Nephron progenitor cell (in vitro differentiated cells): ENCODE results near the gene VTI1A.

Experiments
- DNase-seq: peaks from one replicate; pipeline ENCODE4 v3.0.0; 2021
- H3K27ac Mint-ChIP-seq: 2 replicates; pipeline ENCODE4 v1.8.0; 2021; ENCODE audit warnings: mild to moderate bottlenecking, moderate library complexity, mixed read lengths
- H3K27me3 Mint-ChIP-seq: 2 replicates; pipeline ENCODE4 v1.8.0; 2021; ENCODE audit warnings: mild to moderate bottlenecking, low read depth, mixed read lengths; ENCODE audit not compliant: poor library complexity
- H3K36me3 Mint-ChIP-seq: 2 replicates; pipeline ENCODE4 v1.8.0; 2021; ENCODE audit warnings: low read depth, mixed read lengths
- H3K4me1 Mint-ChIP-seq: 2 replicates; pipeline ENCODE4 v1.8.0; 2021; ENCODE audit warnings: mixed read lengths
- H3K4me3 Mint-ChIP-seq: 2 replicates; pipeline ENCODE4 v1.8.0; 2021; ENCODE audit warnings: mild to moderate bottlenecking, moderate library complexity, mixed read lengths
- H3K9me3 Mint-ChIP-seq: 2 replicates; pipeline ENCODE4 v1.8.0; 2021; ENCODE audit warnings: mild to moderate bottlenecking, moderate library complexity, mixed read lengths
- CTCF ChIP-seq: fragments of 200-600 bp; sonication (generic); IDR thresholded peaks from 2 replicates; pipeline ENCODE4 v1.5.0; 2021; ENCODE audit warnings: antibody characterized with exemption

VTI1A gene

GRCh38 chr10:112580267-112580666 lies 133.3 kb downstream of the VTI1A start:
- TF ChIP-seq CTCF, result no peak
- Mint-ChIP-seq H3K27ac (no peak overlapping the region), H3K36me3 (no peaks in the 10 kb centered on the region), H3K9me3 (no peaks in the 10 kb centered on the region), H3K4me3 (no peak overlapping the region), H3K27me3 (no peaks in the 10 kb centered on the region), H3K4me1 (no peaks in the 10 kb centered on the region)
- no peak for DNase-seq

- no peaks in the 10 kb centered on the region for H3K36me3 Mint-ChIP-seq
- H3K27me3 Mint-ChIP-seq, result no peaks in the 10 kb centered on the region
- no peaks in the 10 kb centered on the region for H3K4me1 Mint-ChIP-seq
- H3K4me3 Mint-ChIP-seq, result no peak overlapping the region
- no peak for TF ChIP-seq CTCF
- H3K27ac Mint-ChIP-seq, result no peak overlapping the region
- no peak for DNase-seq
- H3K9me3 Mint-ChIP-seq, result no peaks in the 10 kb centered on the region
Measured at GRCh38 chr10:112581921-112582320, 134.9 kb downstream of the VTI1A start.

- TF ChIP-seq CTCF, result no peak
- Mint-ChIP-seq H3K36me3 (no peaks in the 10 kb centered on the region), H3K27ac (no peak overlapping the region), H3K9me3 (no peaks in the 10 kb centered on the region), H3K4me3 (no peak overlapping the region), H3K4me1 (no peaks in the 10 kb centered on the region), H3K27me3 (no peaks in the 10 kb centered on the region)
- DNase-seq, result no peak
Measured at GRCh38 chr10:112583236-112583939, 136.4 kb downstream of the VTI1A start.

- H3K4me1 Mint-ChIP-seq, result no peaks in the 10 kb centered on the region
- no peak overlapping the region for H3K27ac Mint-ChIP-seq
- no peaks in the 10 kb centered on the region for H3K36me3 Mint-ChIP-seq
- H3K9me3 Mint-ChIP-seq, result no peaks in the 10 kb centered on the region
- DNase-seq, result no peak
- no peak overlapping the region for H3K4me3 Mint-ChIP-seq
- no peaks in the 10 kb centered on the region for H3K27me3 Mint-ChIP-seq
- no peak for TF ChIP-seq CTCF
Measured at GRCh38 chr10:112584276-112584675, 137.3 kb downstream of the VTI1A start.

- TF ChIP-seq CTCF, result no peak
- H3K4me1 Mint-ChIP-seq, result no peaks in the 10 kb centered on the region
- H3K4me3 Mint-ChIP-seq, result no peak overlapping the region
- no peaks in the 10 kb centered on the region for H3K36me3 Mint-ChIP-seq
- H3K9me3 Mint-ChIP-seq, result no peaks in the 10 kb centered on the region
- H3K27ac Mint-ChIP-seq, result no peak overlapping the region
- DNase-seq, result no peak
- no peaks in the 10 kb centered on the region for H3K27me3 Mint-ChIP-seq
Measured at GRCh38 chr10:112585126-112585525, 138.1 kb downstream of the VTI1A start.

GRCh38 chr10:112585960-112586359 lies 138.9 kb downstream of the VTI1A start:
- no peak overlapping the region for H3K27ac Mint-ChIP-seq
- H3K4me1 Mint-ChIP-seq, result no peaks in the 10 kb centered on the region
- no peak for DNase-seq
- no peaks in the 10 kb centered on the region for H3K27me3 Mint-ChIP-seq
- H3K36me3 Mint-ChIP-seq, result no peaks in the 10 kb centered on the region
- no peaks in the 10 kb centered on the region for H3K9me3 Mint-ChIP-seq
- no peak overlapping the region for H3K4me3 Mint-ChIP-seq
- TF ChIP-seq CTCF, result no peak
